Chondrocyte (in vitro differentiated cells): ENCODE measurements around the gene GUCY2F. TPM values are rescaled to one million over a fixed set of nuclear protein-coding genes. Genes with fewer than 3 reads are reported as not detected.

Experiments used
- DNase-seq: peaks from one replicate; pipeline ENCODE4 v3.0.0; 2021; ENCODE audit warnings: mixed read lengths, low spot score
- H3K27ac Mint-ChIP-seq: one replicate; pipeline ENCODE4 v1.8.0; 2021; ENCODE audit warnings: mild to moderate bottlenecking, moderate library complexity, mixed read lengths; ENCODE audit not compliant: unreplicated experiment
- H3K27me3 Mint-ChIP-seq: 2 replicates; pipeline ENCODE4 v1.8.0; 2021; ENCODE audit warnings: low read depth, mixed read lengths
- H3K36me3 Mint-ChIP-seq: 2 replicates; pipeline ENCODE4 v1.8.0; 2021; ENCODE audit warnings: low read depth, mixed read lengths
- H3K4me1 Mint-ChIP-seq: 2 replicates; pipeline ENCODE4 v1.8.0; 2021; ENCODE audit warnings: low read depth, mild to moderate bottlenecking, mixed read lengths
- H3K4me3 Mint-ChIP-seq: one replicate; pipeline ENCODE4 v1.8.0; 2021; ENCODE audit warnings: mild to moderate bottlenecking, moderate library complexity, mixed read lengths; ENCODE audit not compliant: unreplicated experiment
- H3K9me3 Mint-ChIP-seq: 2 replicates; pipeline ENCODE4 v1.8.0; 2021; ENCODE audit warnings: low read depth, mixed read lengths
- CTCF ChIP-seq: fragments of 200-600 bp; sonication (generic); IDR thresholded peaks from 2 replicates; pipeline ENCODE4 v1.5.0; 2021; ENCODE audit warnings: antibody characterized with exemption, mild to moderate bottlenecking, moderate library complexity
- total RNA-seq: library from RNA; stranded (reverse); gene quantifications from 3 replicates; pipeline ENCODE4 v1.2.1, GENCODE V29; 2021

The GUCY2F gene
- total RNA-seq, 1 donor from 2014 or later = not detected

GRCh38 chrX:109389917-109390316, 92.0 kb downstream of the GUCY2F start:
- Mint-ChIP-seq H3K27me3 (peaks cover 12% of the 10 kb centered on the region), H3K36me3 (no peaks in the 10 kb centered on the region), H3K27ac (no peak overlapping the region), H3K9me3 (no peaks in the 10 kb centered on the region), H3K4me3 (no peak overlapping the region), H3K4me1 (no peaks in the 10 kb centered on the region)
- no peak for DNase-seq
- no peak for TF ChIP-seq CTCF

DNA sequence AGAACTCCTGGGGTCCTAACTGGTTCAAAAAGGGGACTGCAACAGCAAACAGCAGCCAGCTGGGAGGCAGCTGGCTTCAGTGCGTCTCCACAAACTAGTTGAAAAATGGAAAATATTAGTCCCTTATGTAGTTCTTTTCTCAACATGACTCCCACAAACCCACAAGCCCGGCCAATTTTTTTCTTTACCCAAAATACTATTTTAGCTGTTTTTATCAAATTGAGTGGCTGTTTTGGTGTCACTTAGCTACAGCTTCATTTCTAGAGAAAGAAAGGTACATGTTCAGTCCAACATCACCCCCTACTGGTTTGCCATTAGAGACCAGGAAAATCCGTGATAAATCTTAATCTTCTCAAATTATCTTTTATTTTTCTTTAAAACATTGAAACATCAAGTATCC, 97.2 kb downstream of the GUCY2F start:
- no peak overlapping the region for H3K27ac Mint-ChIP-seq
- H3K4me3 Mint-ChIP-seq = no peak overlapping the region
- no peaks in the 10 kb centered on the region for H3K9me3 Mint-ChIP-seq
- H3K27me3 Mint-ChIP-seq = no peaks in the 10 kb centered on the region
- no peaks in the 10 kb centered on the region for H3K36me3 Mint-ChIP-seq
- H3K4me1 Mint-ChIP-seq = no peaks in the 10 kb centered on the region
- no peak for DNase-seq
- TF ChIP-seq CTCF = peak; percentile 96

DNA sequence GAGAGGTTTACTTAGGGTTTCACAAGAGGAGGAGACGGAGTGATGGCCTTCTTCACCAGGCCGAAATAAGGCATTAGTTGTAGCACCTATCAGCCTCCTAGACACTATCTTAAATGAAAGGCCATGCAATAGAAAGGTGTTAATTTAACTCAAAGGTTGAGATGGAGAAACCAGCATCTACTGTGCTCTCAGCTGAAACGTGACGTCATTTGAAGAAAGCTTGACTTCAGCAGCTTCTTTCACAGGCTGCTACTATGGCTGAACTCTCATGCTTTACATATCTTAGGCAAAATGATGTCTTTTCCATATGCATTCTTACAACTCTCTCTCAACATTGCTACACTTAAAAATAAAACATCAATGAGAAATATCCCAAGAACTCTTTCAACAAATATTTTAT, 99.6 kb downstream of the GUCY2F start:
- no peak for DNase-seq
- H3K9me3 Mint-ChIP-seq = no peaks in the 10 kb centered on the region
- no peaks in the 10 kb centered on the region for H3K36me3 Mint-ChIP-seq
- H3K27me3 Mint-ChIP-seq = no peaks in the 10 kb centered on the region
- no peak overlapping the region for H3K4me3 Mint-ChIP-seq
- TF ChIP-seq CTCF = no peak
- no peaks in the 10 kb centered on the region for H3K4me1 Mint-ChIP-seq
- no peak overlapping the region for H3K27ac Mint-ChIP-seq

GRCh38 chrX:109378281-109378680, 103.6 kb downstream of the GUCY2F start:
- Mint-ChIP-seq H3K36me3 (no peaks in the 10 kb centered on the region), H3K4me1 (peaks cover 8% of the 10 kb centered on the region), H3K27me3 (no peaks in the 10 kb centered on the region), H3K9me3 (no peaks in the 10 kb centered on the region), H3K27ac (no peak overlapping the region), H3K4me3 (no peak overlapping the region)
- TF ChIP-seq CTCF = no peak
- no peak for DNase-seq

- no peaks in the 10 kb centered on the region for H3K27me3 Mint-ChIP-seq
- no peak overlapping the region for H3K27ac Mint-ChIP-seq
- no peaks in the 10 kb centered on the region for H3K9me3 Mint-ChIP-seq
- peaks cover 27% of the 10 kb centered on the region for H3K4me1 Mint-ChIP-seq
- DNase-seq = no peak
- no peaks in the 10 kb centered on the region for H3K36me3 Mint-ChIP-seq
- TF ChIP-seq CTCF = no peak
- H3K4me3 Mint-ChIP-seq = no peak overlapping the region
These were observed 107.5 kb downstream of the GUCY2F start for GRCh38 chrX:109374262-109374960.
